Testis (tissue), 3 donors: ENCODE data around the gene SMIM10L1. TPM values are rescaled to one million over a fixed set of nuclear protein-coding genes. Genes with fewer than 3 reads are reported as not detected.

Source experiments
- DNase-seq: peaks from one replicate; pipeline ENCODE4 v3.0.0-alpha.2; 2019
- H3K27ac ChIP-seq, 2 donors: fragments of 200-600 bp; sonication (generic); one replicate each; pipeline ENCODE4 v1.5.1; 2019
- H3K27me3 ChIP-seq: fragments of 200-600 bp; sonication (generic); one replicate; pipeline ENCODE4 v1.5.1; 2019
- H3K36me3 ChIP-seq: fragments of 200-600 bp; sonication (generic); one replicate; pipeline ENCODE4 v1.5.1; 2017; ENCODE audit warnings: low read depth; ENCODE audit errors: missing control alignments
- H3K4me1 ChIP-seq: fragments of 200-600 bp; sonication (generic); one replicate; pipeline ENCODE4 v1.5.1; 2019
- H3K4me3 ChIP-seq, 2 donors: fragments of 200-600 bp; sonication (generic); one replicate each; pipeline ENCODE4 v1.5.1; 2017 to 2019
- H3K9me3 ChIP-seq: fragments of 200-600 bp; sonication (generic); one replicate; pipeline ENCODE4 v1.5.1; 2017
- POLR2A ChIP-seq: fragments of 450-650 bp; IDR thresholded peaks from one replicate; pipeline ENCODE4 v1.6.1; 2017; ENCODE audit warnings: antibody characterized with exemption, mild to moderate bottlenecking, moderate library complexity
- WGBS, 2 donors: methylation state at CpG; one replicate each; pipeline ENCODE4 v1.1.5; 2018; 5-methylcytosine and 5-hydroxymethylcytosine counted together
- intact Hi-C: fragments of 100-400 bp; cut with DNase I; formaldehyde crosslinking; loops from one replicate; pipeline ENCODE4 v1.15.1; 2023; ENCODE audit warnings: low total_unique reads
- polyA plus RNA-seq: library from polyadenylated mRNA; stranded (reverse); fragments of 350-450 nt; fragmentation: Illumina TruSeq; extraction: RNeasy Lipid Tissue Mini Kit (QIAGEN cat#74804); gene quantifications from one replicate; pipeline ENCODE4 v1.2.3, GENCODE V29; 2014; ENCODE audit warnings: low read depth, low replicate concordance; ENCODE audit not compliant: insufficient read depth
- total RNA-seq, 2 donors: library from RNA; depleted of rRNA; stranded (reverse); fragments of >200 nt; gene quantifications; one replicate each; pipeline ENCODE4 v1.2.3, GENCODE V29; 2016
- TF ChIP-seq, protein P1 (sequence below), 3 experiments: fragments of 450-650 bp in 2 of 3; fragments of 200-600 bp in 1 of 3; sonication (generic) in 1 of 3; IDR thresholded peaks; one replicate each; pipeline ENCODE4 v1.5.1; 2016 to 2019; ENCODE audit warnings: antibody characterized with exemption in 3 of 3, mild to moderate bottlenecking in 2 of 3, moderate library complexity in 1 of 3

Gene SMIM10L1
- total and polyA plus RNA-seq, 3 donors from 2014 or later: 4.4 to 11.0 (median 7.6) TPM

GRCh38 chr12:11174022-11174421 lies 3.0 kb downstream of the SMIM10L1 start:
- no peaks in the 10 kb centered on the region for H3K27me3 ChIP-seq

DNA sequence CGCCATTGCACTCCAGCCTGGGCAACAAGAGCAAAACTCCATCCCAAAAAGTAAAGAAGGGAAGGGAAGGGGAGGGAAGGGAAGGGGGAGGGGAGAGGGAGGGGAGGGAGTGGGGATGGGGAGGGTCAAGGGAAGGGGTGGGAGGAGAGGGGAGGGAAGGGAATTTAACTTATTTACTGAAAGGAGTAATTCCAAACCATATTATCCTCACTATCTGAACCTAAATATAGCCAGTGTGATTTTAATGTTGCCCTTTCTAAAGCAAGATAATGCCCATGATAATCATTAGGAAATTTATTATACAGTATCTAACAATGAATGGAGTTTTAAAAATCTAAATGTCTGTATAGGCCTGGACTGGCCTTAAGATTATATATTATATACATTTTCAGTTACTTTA lies 7.3 kb downstream of the SMIM10L1 start:
- H3K9me3 ChIP-seq: no peaks in the 10 kb centered on the region
- intact Hi-C loops: no loop called here
- WGBS, 2 donors: 100% methylated on average over 1 of the region's 1 CpG

More at GRCh38 chr12:11174022-11174421, 3.0 kb downstream of the SMIM10L1 start:
- Histone ChIP-seq H3K4me1 (peaks cover 15% of the 10 kb centered on the region), H3K36me3 (no peaks in the 10 kb centered on the region), H3K9me3 (no peaks in the 10 kb centered on the region), H3K27ac (no peak overlapping the region), H3K4me3 (no peak overlapping the region)
- no peak for TF ChIP-seq POLR2A
- TF ChIP-seq, protein P1, sequence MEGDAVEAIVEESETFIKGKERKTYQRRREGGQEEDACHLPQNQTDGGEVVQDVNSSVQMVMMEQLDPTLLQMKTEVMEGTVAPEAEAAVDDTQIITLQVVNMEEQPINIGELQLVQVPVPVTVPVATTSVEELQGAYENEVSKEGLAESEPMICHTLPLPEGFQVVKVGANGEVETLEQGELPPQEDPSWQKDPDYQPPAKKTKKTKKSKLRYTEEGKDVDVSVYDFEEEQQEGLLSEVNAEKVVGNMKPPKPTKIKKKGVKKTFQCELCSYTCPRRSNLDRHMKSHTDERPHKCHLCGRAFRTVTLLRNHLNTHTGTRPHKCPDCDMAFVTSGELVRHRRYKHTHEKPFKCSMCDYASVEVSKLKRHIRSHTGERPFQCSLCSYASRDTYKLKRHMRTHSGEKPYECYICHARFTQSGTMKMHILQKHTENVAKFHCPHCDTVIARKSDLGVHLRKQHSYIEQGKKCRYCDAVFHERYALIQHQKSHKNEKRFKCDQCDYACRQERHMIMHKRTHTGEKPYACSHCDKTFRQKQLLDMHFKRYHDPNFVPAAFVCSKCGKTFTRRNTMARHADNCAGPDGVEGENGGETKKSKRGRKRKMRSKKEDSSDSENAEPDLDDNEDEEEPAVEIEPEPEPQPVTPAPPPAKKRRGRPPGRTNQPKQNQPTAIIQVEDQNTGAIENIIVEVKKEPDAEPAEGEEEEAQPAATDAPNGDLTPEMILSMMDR (IDR thresholded peaks at IDR 0.05): no peak
- 81 to 96% methylated on average over 2 of the region's 2 CpGs for WGBS, 2 donors
- no peak for DNase-seq
- intact Hi-C loops: no loop called here

DNA sequence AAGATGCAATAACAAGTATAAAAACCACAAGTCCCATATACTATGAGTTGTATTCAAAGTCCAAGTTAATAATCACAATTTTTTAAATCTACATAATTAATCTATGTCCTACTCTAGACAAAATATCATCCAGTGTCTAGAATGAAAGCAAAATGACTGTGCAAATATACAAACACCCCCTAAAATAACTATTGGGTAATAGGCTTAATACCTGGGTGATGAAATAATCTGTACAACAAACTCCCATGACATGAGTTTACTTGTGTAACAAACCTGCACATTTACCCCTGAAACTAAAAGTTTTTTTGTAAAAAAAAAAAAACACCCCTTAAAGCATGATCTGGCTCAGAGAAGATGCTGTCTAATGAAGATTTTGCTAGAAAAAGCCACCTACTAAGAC lies 11.5 kb downstream of the SMIM10L1 start:
- H3K36me3 ChIP-seq: no peaks in the 10 kb centered on the region
- intact Hi-C loops: no loop called here
- no peak for TF ChIP-seq POLR2A
- TF ChIP-seq, protein P1 (IDR thresholded peaks at IDR 0.05): no peak
- no peak overlapping the region for H3K4me3 ChIP-seq
- no peaks in the 10 kb centered on the region for H3K27me3 ChIP-seq
- no peaks in the 10 kb centered on the region for H3K9me3 ChIP-seq
- H3K4me1 ChIP-seq: no peaks in the 10 kb centered on the region
- no peak for DNase-seq
- no peak overlapping the region for H3K27ac ChIP-seq

More for the DNA sequence above, 7.3 kb downstream of the SMIM10L1 start:
- Histone ChIP-seq H3K27me3 (no peaks in the 10 kb centered on the region), H3K36me3 (no peaks in the 10 kb centered on the region), H3K27ac (no peak overlapping the region), H3K4me3 (no peak overlapping the region), H3K4me1 (no peaks in the 10 kb centered on the region)
- no peak for TF ChIP-seq POLR2A
- TF ChIP-seq, protein P1 (IDR thresholded peaks at IDR 0.05): no peak
- no peak for DNase-seq

DNA sequence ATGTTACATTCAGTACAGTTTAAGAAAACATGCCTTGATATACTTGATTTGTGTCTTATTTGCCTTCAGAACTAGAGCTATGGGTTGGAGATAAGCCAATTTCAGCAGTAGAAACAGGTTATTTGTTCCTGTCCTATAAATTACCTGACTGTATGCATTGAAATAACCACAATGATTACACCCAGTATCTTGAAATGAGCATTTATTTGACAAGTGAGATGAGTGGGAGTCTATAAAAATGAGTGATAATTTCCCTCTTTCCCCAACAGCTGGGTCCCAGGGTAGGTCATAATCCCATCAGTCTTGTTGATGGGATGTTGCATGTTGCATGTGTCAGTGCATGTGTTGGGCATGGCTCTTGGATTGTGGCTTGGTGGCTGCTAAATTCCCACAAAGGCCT lies 12.0 kb downstream of the SMIM10L1 start:
- TF ChIP-seq, protein P1 (IDR thresholded peaks at IDR 0.05): no peak
- no peak for TF ChIP-seq POLR2A
- no peaks in the 10 kb centered on the region for H3K9me3 ChIP-seq
- no peak overlapping the region for H3K27ac ChIP-seq
- no peak overlapping the region for H3K4me3 ChIP-seq
- H3K27me3 ChIP-seq: no peaks in the 10 kb centered on the region
- intact Hi-C loops: no loop called here
- H3K36me3 ChIP-seq: no peaks in the 10 kb centered on the region
- no peaks in the 10 kb centered on the region for H3K4me1 ChIP-seq
- no peak for DNase-seq

- intact Hi-C loops: no loop called here
- Histone ChIP-seq H3K36me3 (no peaks in the 10 kb centered on the region), H3K4me1 (no peaks in the 10 kb centered on the region), H3K9me3 (no peaks in the 10 kb centered on the region), H3K27me3 (no peaks in the 10 kb centered on the region), H3K4me3 (no peak within 1 kb of the TSS), H3K27ac (no peak within 1 kb of the TSS)
- WGBS, 2 donors: 60 to 85% methylated on average over 2 of the region's 2 CpGs
- no peak for DNase-seq
- TF ChIP-seq POLR2A: no peak
- TF ChIP-seq, protein P1 (IDR thresholded peaks at IDR 0.05): no peak
These were observed 15.8 kb downstream of the SMIM10L1 start, which contains the start of gene TAS2R42 for GRCh38 chr12:11186837-11187236. Gene TAS2R42 (minus strand): TSS chr12:11186937. CDS start chr12:11186937, 0 bp downstream.
